Esophagus (tissue), 2 donors: ENCODE measurements around the gene ARL11. TPM values are rescaled to one million over a fixed set of nuclear protein-coding genes. Genes with fewer than 3 reads are reported as not detected.
A peak's percentile ranks its signal among the peaks of the same experiment; 100 is the strongest.

ENCODE experiments used
- H3K27ac ChIP-seq, 2 donors: one replicate each; pipeline ENCODE4 v1.5.1; 2013; ENCODE audit warnings: low read depth in 2 of 2, mild to moderate bottlenecking in 2 of 2, inconsistent platforms in 1 of 2, low read length in 1 of 2, moderate library complexity in 1 of 2
- H3K27me3 ChIP-seq, 2 donors: one replicate each; pipeline ENCODE4 v1.6.1; 2013; ENCODE audit warnings: low read length in 2 of 2, control low read depth in 1 of 2, mild to moderate bottlenecking in 1 of 2; ENCODE audit not compliant: insufficient read depth in 2 of 2, control insufficient read depth in 1 of 2
- H3K36me3 ChIP-seq, 2 donors: one replicate each; pipeline ENCODE4 v1.6.1; 2013; ENCODE audit warnings: low read length in 1 of 2; ENCODE audit not compliant: control insufficient read depth in 2 of 2, insufficient read depth in 2 of 2
- H3K4me1 ChIP-seq, 2 donors: one replicate each; pipeline ENCODE4 v1.6.1; 2013; ENCODE audit warnings: low read length in 1 of 2; ENCODE audit not compliant: control insufficient read depth in 2 of 2, insufficient read depth in 2 of 2
- H3K4me3 ChIP-seq, 2 donors: one replicate each; pipeline ENCODE4 v1.5.1; 2013; ENCODE audit warnings: low read length in 2 of 2, mild to moderate bottlenecking in 2 of 2, low read depth in 1 of 2, moderate library complexity in 1 of 2
- H3K9me3 ChIP-seq, 2 donors: one replicate each; pipeline ENCODE4 v1.6.1; 2013; ENCODE audit warnings: mild to moderate bottlenecking in 2 of 2, low read depth in 1 of 2, low read length in 1 of 2, moderate library complexity in 1 of 2; ENCODE audit not compliant: control insufficient read depth in 2 of 2, insufficient read depth in 1 of 2
- WGBS, 2 donors: extraction: QIAGEN DNeasy Blood & Tissue Kit; methylation state at CpG; one replicate each; pipeline ENCODE4 v1.1.7; 2013; 5-methylcytosine and 5-hydroxymethylcytosine counted together
- polyA plus RNA-seq, 2 donors: library from polyadenylated mRNA; stranded (reverse); fragments of 200-250 nt; gene quantifications; one replicate each; pipeline ENCODE4 v1.2.3, GENCODE V29; 2013
- donor health status: healthy with polysubstance abuse.
- donor health status: Bipolar disorder and iron deficiency.

The ARL11 gene
- polyA plus RNA-seq, 2 donors, result 1.3 to 2.0 TPM

DNA sequence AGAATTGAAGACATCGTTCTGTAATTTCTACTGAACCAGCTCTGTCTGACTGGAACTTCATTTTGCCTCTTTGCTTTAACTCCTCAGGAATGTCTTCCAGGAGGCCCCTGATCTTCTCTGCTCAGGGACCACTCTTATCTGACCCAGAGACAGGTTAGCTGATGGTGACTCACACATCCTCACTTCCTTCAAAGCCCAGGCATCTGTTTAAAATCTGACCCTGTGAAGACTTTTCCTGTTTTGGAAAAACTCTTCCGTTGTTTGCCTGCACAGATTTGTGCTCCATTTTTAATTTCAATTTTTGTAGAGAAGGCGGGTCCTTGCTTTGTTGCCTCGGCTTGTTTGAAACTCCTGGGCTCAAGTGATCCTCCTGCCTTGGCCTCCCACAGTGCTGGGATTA lies 1.6 kb downstream of the ARL11 start:
- 81 to 87% methylated on average over 4 of the region's 4 CpGs for WGBS, 2 donors
- no peaks in the 10 kb centered on the region for H3K36me3 ChIP-seq
- H3K4me3 ChIP-seq, result no peak overlapping the region
- H3K27ac ChIP-seq, result no peak overlapping the region
- H3K27me3 ChIP-seq, result no peaks in the 10 kb centered on the region
- peaks cover 9 to 13% of the 10 kb centered on the region in 2 donors for H3K4me1 ChIP-seq
- H3K9me3 ChIP-seq, result no peaks in the 10 kb centered on the region

- Histone ChIP-seq H3K27me3 (no peaks in the 10 kb centered on the region), H3K36me3 (no peaks in the 10 kb centered on the region), H3K4me1 (peaks cover 5 to 15% of the 10 kb centered on the region in 2 donors), H3K9me3 (no peaks in the 10 kb centered on the region), H3K4me3 (no peak overlapping the region), H3K27ac (no peak overlapping the region)
- 84 to 89% methylated on average over 16 of the region's 16 CpGs for WGBS, 2 donors
Measured at GRCh38 chr13:49630580-49630979, 2.3 kb downstream of the ARL11 start.

GRCh38 chr13:49632156-49632555 lies 3.8 kb downstream of the ARL11 start:
- no peak overlapping the region for H3K4me3 ChIP-seq
- H3K27ac ChIP-seq, result no peak overlapping the region
- H3K27me3 ChIP-seq, result no peaks in the 10 kb centered on the region
- WGBS, 2 donors, result 91 to 94% methylated on average over 5 of the region's 5 CpGs
- peaks cover 3 to 15% of the 10 kb centered on the region in 2 donors for H3K4me1 ChIP-seq
- H3K36me3 ChIP-seq, result no peaks in the 10 kb centered on the region
- no peaks in the 10 kb centered on the region for H3K9me3 ChIP-seq

DNA sequence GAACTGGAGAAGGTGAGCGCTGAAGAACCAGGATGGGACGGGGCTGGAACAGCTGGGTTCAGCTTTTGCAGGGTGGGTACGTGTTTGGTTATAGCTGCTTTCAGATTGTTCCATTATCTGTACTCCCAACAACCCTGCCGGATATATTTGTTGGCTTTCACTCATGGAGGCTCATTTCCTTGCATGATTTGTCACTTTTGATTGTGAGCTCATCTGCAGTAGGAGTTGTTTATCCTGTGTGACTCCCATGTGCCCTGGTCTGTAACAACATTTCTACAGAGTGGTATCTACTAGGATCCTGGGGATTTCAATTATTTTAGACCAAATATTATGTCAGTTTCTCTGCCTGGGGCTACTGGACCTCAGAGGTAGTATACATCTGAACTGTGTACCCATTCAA lies 5.4 kb downstream of the ARL11 start:
- H3K4me3 ChIP-seq, result no peak overlapping the region
- WGBS, 2 donors, result 83 to 87% methylated on average over 4 of the region's 4 CpGs
- H3K27ac ChIP-seq, result no peak overlapping the region
- H3K36me3 ChIP-seq, result no peaks in the 10 kb centered on the region
- no peaks in the 10 kb centered on the region for H3K9me3 ChIP-seq
- peaks cover 3 to 12% of the 10 kb centered on the region in 2 donors for H3K4me1 ChIP-seq
- H3K27me3 ChIP-seq, result no peaks in the 10 kb centered on the region

DNA sequence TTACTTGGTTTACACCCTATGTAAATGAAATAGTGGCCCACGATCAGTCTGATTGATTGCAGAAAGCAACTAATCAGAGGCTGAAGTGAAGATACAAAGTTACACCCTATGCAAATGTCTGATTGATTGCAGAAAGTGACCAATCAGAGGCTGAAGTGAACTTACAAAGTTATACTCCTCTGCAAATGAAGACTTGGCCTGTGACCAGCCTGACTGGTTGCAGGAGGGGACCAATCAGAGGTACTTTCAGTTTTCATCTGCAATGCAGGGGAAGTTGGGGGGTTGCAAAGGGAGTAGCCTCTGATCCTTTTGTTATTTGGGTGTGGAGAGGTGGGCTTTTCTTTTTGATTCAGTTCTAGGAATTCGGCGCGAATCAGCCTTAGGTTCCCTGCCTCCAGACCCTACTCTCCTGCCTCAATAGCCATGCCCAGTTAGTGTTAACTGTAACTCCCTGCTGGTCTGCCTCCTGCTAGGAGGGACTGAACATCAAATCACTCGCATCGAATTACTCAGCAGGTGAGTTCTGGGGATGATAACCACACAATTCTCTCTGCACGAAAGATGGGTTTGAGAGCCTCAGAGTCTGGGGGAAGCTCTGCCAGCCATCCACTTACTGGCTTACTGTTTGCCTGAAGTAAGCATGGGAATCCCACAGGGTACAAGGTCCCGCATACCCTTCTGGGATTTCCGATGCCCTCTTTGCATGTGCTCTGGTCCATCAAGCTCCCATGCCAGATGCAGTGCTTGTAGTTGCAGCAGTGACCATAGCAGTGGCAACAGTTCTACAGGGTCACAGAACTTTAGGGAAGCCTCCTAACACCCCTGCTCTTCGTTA lies 7.5 kb downstream of the ARL11 start:
- 63 to 70% methylated on average over 10 of the region's 10 CpGs for WGBS, 2 donors
- H3K27ac ChIP-seq, result no peak overlapping the region

GRCh38 chr13:49636705-49637104 lies 8.4 kb downstream of the ARL11 start:
- no peaks in the 10 kb centered on the region for H3K36me3 ChIP-seq
- no peaks in the 10 kb centered on the region for H3K9me3 ChIP-seq
- no peak overlapping the region for H3K4me3 ChIP-seq
- peaks cover 3 to 4% of the 10 kb centered on the region in 2 donors for H3K4me1 ChIP-seq
- no peak overlapping the region for H3K27ac ChIP-seq
- WGBS, 2 donors, result 96 to 97% methylated on average over 5 of the region's 5 CpGs
- no peaks in the 10 kb centered on the region for H3K27me3 ChIP-seq

More for the DNA sequence above, 7.5 kb downstream of the ARL11 start:
- H3K36me3 ChIP-seq, result no peaks in the 10 kb centered on the region
- H3K27me3 ChIP-seq, result no peaks in the 10 kb centered on the region
- peaks cover 3 to 5% of the 10 kb centered on the region in 2 donors for H3K4me1 ChIP-seq
- H3K4me3 ChIP-seq, result no peak overlapping the region
- no peaks in the 10 kb centered on the region for H3K9me3 ChIP-seq

GRCh38 chr13:49638030-49638743 lies 9.9 kb downstream of the ARL11 start:
- WGBS, 2 donors, result 58 to 73% methylated on average over 4 of the region's 4 CpGs
- Histone ChIP-seq H3K4me3 (no peak overlapping the region), H3K36me3 (no peaks in the 10 kb centered on the region), H3K27me3 (no peaks in the 10 kb centered on the region), H3K9me3 (no peaks in the 10 kb centered on the region), H3K4me1 (peaks cover 3 to 4% of the 10 kb centered on the region in 2 donors), H3K27ac (peak overlapping the region in 1 of 2 donors; percentile 6)

- Histone ChIP-seq H3K27ac (peak overlapping the region; percentile 63 to 79), H3K4me3 (no peak overlapping the region), H3K27me3 (no peaks in the 10 kb centered on the region), H3K9me3 (no peaks in the 10 kb centered on the region), H3K4me1 (peaks cover under 1 to 4% of the 10 kb centered on the region in 2 donors), H3K36me3 (no peaks in the 10 kb centered on the region)
- WGBS, 2 donors, result 83 to 84% methylated on average over 2 of the region's 2 CpGs
Measured at GRCh38 chr13:49638744-49639072, 10.4 kb downstream of the ARL11 start.

DNA sequence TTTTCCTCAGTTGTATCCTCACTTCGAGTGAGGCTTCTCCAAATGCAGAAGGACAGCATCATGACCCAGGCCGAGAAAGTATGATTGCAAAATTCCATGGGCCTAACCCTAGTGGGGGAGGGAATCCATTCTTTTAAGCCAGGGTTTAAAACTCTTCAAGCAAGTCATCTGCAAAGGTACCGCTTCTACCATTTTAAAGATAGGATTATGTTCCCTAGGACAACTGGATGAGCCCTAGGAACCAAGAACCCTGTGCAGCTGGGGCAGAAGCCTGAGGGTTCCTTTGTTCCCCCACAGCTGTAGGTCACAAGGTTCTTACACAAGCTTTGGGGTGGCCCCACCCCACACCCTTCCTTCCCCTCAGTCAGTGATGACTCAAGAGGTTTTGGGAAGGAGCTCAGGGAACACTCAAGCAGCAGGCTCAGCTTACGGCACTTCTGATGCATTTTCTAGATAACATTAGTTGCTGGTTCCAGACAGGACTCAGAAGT lies 13.5 kb downstream of the ARL11 start:
- peak overlapping the region; percentile 52 to 80 for H3K27ac ChIP-seq
- H3K36me3 ChIP-seq, result no peaks in the 10 kb centered on the region
- peaks cover 0 to 2% of the 10 kb centered on the region in 2 donors for H3K4me1 ChIP-seq
- WGBS, 2 donors, result 64 to 81% methylated on average over 4 of the region's 4 CpGs
- no peaks in the 10 kb centered on the region for H3K27me3 ChIP-seq
- no peak overlapping the region for H3K4me3 ChIP-seq
- no peaks in the 10 kb centered on the region for H3K9me3 ChIP-seq
